Adrenal gland (tissue), 5 donors: ENCODE measurements around the gene GPR153.

Experiments
- CTCF ChIP-seq, 6 experiments: fragments of 450-650 bp in 4 of 6; fragments of 200-600 bp in 2 of 6; sonication (generic) in 1 of 6; IDR thresholded peaks; 1 replicate in 5 of 6; 2 replicates in 1 of 6; pipeline versions ENCODE4 v1.5.1 to v1.8.0; 2016 to 2021; ENCODE audit warnings: antibody characterized with exemption in 6 of 6, mild to moderate bottlenecking in 2 of 6, moderate library complexity in 1 of 6
- POLR2A ChIP-seq, 2 donors: fragments of 450-650 bp; IDR thresholded peaks; one replicate each; pipeline ENCODE4 v1.6.1; 2017; ENCODE audit warnings: antibody characterized with exemption in 2 of 2, mild to moderate bottlenecking in 2 of 2, moderate library complexity in 1 of 2
- donor health status: DM: no; HTN: no; CAD: no.

- TF ChIP-seq CTCF (IDR thresholded peaks at IDR 0.05) (no peak), POLR2A (IDR thresholded peaks at IDR 0.05) (no peak)
These were observed 48.5 kb downstream of the GPR153 start for GRCh38 chr1:6212193-6212959.
